Peyer's patch (tissue), 4 donors: Measurements from ENCODE around the gene KIRREL3. TPM values are rescaled to one million over a fixed set of nuclear protein-coding genes. Genes with fewer than 3 reads are reported as not detected.

ENCODE experiments used
- DNase-seq, 3 donors: peaks; one replicate each; pipeline ENCODE4 v3.0.0-alpha.2; 2017 to 2019
- H3K27ac ChIP-seq, 4 donors: fragments of 200-600 bp; sonication (generic); one replicate each; pipeline ENCODE4 v1.5.1; 2016 to 2019
- H3K27me3 ChIP-seq, 2 donors: fragments of 200-600 bp; sonication (generic); one replicate each; pipeline ENCODE4 v1.5.1; 2019
- H3K36me3 ChIP-seq, 3 donors: fragments of 200-600 bp; sonication (generic); one replicate each; pipeline ENCODE4 v1.5.1; 2016 to 2019
- H3K4me1 ChIP-seq, 4 donors: fragments of 200-600 bp; sonication (generic); one replicate each; pipeline ENCODE4 v1.5.1; 2016 to 2019
- H3K4me3 ChIP-seq, 4 donors: fragments of 200-600 bp; sonication (generic); 1 replicate in 3 of 4; 2 replicates in 1 of 4; pipeline ENCODE4 v1.5.1; 2016 to 2019; ENCODE audit warnings: mild to moderate bottlenecking in 1 of 4
- H3K9me3 ChIP-seq, 4 donors: fragments of 200-600 bp; sonication (generic); one replicate each; pipeline ENCODE4 v1.5.1; 2016 to 2019; ENCODE audit warnings: mild to moderate bottlenecking in 1 of 4
- POLR2A ChIP-seq, 2 donors: fragments of 450-650 bp; IDR thresholded peaks; one replicate each; pipeline ENCODE4 v1.5.1; 2017; ENCODE audit warnings: antibody characterized with exemption in 2 of 2, mild to moderate bottlenecking in 2 of 2, moderate library complexity in 2 of 2
- total RNA-seq, 4 donors: library from RNA; depleted of rRNA; stranded (reverse); fragments of >200 nt; gene quantifications; one replicate each; pipeline ENCODE4 v1.1.0, GENCODE V29; 2016
- TF ChIP-seq, protein P1 (sequence below), 6 experiments: fragments of 450-650 bp in 4 of 6; fragments of 200-600 bp in 2 of 6; sonication (generic) in 1 of 6; IDR thresholded peaks; one replicate each; pipeline ENCODE4 v1.5.1; 2017 to 2019; ENCODE audit warnings: antibody characterized with exemption in 6 of 6, mild to moderate bottlenecking in 3 of 6, moderate library complexity in 1 of 6

The KIRREL3 gene
- total RNA-seq, 4 donors from 2014 or later: 0.83 TPM; not detected in 3

DNA sequence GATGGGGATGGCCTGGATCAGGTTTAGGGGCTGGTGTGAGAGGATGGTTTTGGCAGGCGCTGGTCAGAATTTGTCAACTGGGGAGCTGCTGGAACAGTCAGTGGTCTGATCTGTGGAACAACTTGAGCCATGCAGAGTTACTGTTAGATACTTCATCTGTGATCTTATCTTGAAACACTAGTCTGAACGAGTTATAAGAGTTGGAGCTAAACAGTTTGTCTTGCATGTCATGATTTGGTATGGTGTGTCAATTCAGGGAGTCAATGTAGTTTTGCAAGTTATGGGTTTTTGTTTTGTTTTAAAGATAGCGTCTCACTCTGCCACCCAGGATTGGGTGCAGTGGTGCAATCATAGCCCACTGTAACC, 591.0 kb downstream of the KIRREL3 start:
- Histone ChIP-seq H3K4me3 (no peak overlapping the region), H3K4me1 (peaks cover 0 to 6% (median 0%) of the 10 kb centered on the region in 4 donors), H3K27me3 (no peaks in the 10 kb centered on the region), H3K9me3 (no peaks in the 10 kb centered on the region), H3K27ac (no peak overlapping the region), H3K36me3 (peaks cover 0 to 4% (median 0%) of the 10 kb centered on the region in 3 donors)
- DNase-seq: no peak
- TF ChIP-seq, protein P1, sequence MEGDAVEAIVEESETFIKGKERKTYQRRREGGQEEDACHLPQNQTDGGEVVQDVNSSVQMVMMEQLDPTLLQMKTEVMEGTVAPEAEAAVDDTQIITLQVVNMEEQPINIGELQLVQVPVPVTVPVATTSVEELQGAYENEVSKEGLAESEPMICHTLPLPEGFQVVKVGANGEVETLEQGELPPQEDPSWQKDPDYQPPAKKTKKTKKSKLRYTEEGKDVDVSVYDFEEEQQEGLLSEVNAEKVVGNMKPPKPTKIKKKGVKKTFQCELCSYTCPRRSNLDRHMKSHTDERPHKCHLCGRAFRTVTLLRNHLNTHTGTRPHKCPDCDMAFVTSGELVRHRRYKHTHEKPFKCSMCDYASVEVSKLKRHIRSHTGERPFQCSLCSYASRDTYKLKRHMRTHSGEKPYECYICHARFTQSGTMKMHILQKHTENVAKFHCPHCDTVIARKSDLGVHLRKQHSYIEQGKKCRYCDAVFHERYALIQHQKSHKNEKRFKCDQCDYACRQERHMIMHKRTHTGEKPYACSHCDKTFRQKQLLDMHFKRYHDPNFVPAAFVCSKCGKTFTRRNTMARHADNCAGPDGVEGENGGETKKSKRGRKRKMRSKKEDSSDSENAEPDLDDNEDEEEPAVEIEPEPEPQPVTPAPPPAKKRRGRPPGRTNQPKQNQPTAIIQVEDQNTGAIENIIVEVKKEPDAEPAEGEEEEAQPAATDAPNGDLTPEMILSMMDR (IDR thresholded peaks at IDR 0.05): no peak
- TF ChIP-seq POLR2A (IDR thresholded peaks at IDR 0.05): no peak

DNA sequence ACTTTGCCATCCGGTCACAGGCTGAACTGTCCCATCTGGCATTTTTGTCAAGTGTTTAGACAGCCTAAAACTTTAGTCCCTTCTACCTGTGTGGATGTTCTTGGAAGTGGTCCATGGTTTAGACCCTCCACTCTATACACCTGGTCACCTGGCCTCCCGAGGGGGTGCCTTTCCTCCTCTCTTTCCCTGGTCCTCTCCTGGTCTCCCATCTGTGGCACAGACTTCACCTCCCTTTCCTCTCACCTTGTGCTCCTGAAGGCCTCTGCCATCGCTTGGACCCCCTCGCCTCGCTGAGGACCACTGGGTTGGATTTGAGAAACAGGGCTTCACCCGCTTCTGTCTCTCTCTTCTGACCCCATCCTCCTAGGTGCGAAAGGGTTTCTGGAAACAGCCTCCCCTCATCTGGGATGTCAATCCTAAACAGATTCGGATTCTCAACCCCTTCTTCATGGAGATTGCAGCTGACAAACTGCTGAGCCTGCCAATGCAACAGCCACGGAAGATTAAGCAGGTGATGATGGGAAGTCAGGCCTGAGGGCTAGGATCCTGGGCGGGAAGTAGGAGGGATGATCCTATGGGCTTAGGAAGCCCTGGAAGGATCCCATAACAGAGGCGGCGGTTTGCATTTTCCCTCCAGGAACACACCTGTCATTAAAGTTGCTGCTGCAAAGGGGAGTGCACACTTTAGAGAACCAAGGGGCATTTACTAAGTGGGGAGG, 591.5 kb downstream of the KIRREL3 start:
- Histone ChIP-seq H3K4me1 (peaks cover 0 to under 1% (median 0%) of the 10 kb centered on the region in 4 donors), H3K27ac (no peak overlapping the region), H3K36me3 (peaks cover 0 to 4% (median 0%) of the 10 kb centered on the region in 3 donors), H3K27me3 (no peaks in the 10 kb centered on the region), H3K4me3 (no peak overlapping the region), H3K9me3 (no peaks in the 10 kb centered on the region)
- DNase-seq: no peak
- TF ChIP-seq, protein P1 (IDR thresholded peaks at IDR 0.05): no peak
- no peak for TF ChIP-seq POLR2A (IDR thresholded peaks at IDR 0.05)

- no peak overlapping the region for H3K27ac ChIP-seq
- no peaks in the 10 kb centered on the region for H3K9me3 ChIP-seq
- TF ChIP-seq POLR2A (IDR thresholded peaks at IDR 0.05): no peak
- TF ChIP-seq, protein P1 (IDR thresholded peaks at IDR 0.05): no peak
- H3K27me3 ChIP-seq: no peaks in the 10 kb centered on the region
- no peak for DNase-seq
- H3K4me3 ChIP-seq: no peak overlapping the region
- H3K36me3 ChIP-seq: peaks cover 0 to 4% (median 0%) of the 10 kb centered on the region in 3 donors
- H3K4me1 ChIP-seq: no peaks in the 10 kb centered on the region
Observed at GRCh38 chr11:126408496-126408895, 592.1 kb downstream of the KIRREL3 start.

DNA sequence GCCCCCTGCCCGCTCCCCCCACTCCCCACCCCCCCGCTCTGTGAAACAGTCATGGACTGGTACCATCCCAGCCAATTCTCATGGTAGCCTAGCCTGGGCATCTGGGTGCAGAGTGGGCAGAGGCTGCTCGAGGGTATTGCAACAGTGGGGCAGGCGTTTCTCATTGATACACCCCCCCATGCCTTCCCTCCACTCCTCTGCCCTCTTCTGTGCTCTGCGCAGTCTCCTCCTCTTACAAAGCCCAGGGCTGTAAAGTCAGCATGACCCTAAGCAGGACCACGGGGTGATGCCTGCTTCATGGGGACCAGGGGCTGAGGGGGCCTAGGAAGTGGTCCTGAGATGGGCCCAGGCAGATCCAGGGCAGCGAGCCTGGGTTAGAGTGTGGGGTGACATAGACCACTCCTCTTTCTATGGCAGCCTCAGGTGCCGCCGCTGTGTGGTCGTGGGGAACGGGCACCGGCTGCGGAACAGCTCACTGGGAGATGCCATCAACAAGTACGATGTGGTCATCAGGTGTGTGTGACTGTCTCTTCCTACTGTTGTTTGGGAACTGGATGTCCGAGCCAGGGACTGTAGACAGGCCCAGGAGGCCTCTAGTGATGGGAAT, 592.8 kb downstream of the KIRREL3 start:
- Histone ChIP-seq H3K9me3 (no peaks in the 10 kb centered on the region), H3K27ac (no peak overlapping the region), H3K4me1 (no peaks in the 10 kb centered on the region), H3K27me3 (no peaks in the 10 kb centered on the region), H3K4me3 (no peak overlapping the region), H3K36me3 (peaks cover 0 to 4% (median 0%) of the 10 kb centered on the region in 3 donors)
- no peak for DNase-seq
- TF ChIP-seq, protein P1 (IDR thresholded peaks at IDR 0.05): no peak
- no peak for TF ChIP-seq POLR2A (IDR thresholded peaks at IDR 0.05)

DNA sequence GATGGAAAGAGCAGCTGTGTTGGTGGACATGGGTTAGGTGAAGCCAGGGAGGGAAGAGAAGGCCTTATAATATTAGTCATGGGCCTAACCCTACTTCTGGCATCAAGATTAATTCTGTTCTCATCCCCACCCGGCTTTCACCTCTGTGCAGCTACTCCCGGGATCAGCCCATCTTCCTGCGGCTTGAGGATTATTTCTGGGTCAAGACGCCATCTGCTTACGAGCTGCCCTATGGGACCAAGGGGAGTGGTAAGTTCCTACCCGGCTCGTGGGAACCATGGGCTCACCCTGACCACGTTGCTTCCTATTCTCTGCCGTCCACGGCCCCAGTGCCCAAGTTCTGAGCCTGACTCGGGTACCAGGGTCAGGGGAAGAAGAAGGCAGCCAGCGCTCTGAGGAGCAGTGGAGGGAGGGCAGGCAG, 593.5 kb downstream of the KIRREL3 start:
- DNase-seq: no peak
- TF ChIP-seq, protein P1 (IDR thresholded peaks at IDR 0.05): no peak
- no peak for TF ChIP-seq POLR2A (IDR thresholded peaks at IDR 0.05)
- Histone ChIP-seq H3K4me3 (no peak overlapping the region), H3K9me3 (no peaks in the 10 kb centered on the region), H3K27ac (no peak overlapping the region), H3K36me3 (peaks cover 0 to 4% (median 0%) of the 10 kb centered on the region in 3 donors), H3K27me3 (no peaks in the 10 kb centered on the region), H3K4me1 (no peaks in the 10 kb centered on the region)
